ENCODE data around the gene MARK3.

DNA sequence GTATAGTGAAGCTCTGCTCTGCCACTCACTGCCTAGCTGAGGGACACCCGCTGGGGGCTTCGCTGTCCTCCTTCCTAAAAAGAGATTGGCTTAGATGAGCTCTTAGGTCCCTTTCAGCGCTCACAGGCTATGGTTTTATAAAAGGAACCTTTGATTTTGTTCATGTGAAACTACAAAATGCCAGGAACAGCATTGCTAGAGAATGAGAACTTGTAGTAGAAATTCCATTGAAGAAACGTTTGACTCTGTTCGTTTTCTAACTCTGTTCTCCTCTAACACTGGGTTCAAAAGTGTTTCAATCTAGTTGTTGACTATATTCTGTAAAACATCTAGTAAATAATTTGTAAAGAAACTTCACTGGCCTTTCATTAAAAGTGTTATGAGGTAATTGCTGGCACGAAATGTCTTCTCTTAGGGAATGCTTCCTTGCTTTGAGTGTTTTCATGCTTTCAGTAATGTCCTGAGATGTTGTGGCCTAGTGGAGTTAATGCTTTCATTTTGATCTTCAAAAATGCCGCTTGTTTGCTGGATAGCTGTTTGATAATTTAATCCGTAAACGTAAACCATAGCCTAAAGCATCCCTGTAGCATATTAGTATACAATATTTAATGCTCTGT, 1.6 kb downstream of the MARK3 start:
- TF ChIP-seq, protein P1, sequence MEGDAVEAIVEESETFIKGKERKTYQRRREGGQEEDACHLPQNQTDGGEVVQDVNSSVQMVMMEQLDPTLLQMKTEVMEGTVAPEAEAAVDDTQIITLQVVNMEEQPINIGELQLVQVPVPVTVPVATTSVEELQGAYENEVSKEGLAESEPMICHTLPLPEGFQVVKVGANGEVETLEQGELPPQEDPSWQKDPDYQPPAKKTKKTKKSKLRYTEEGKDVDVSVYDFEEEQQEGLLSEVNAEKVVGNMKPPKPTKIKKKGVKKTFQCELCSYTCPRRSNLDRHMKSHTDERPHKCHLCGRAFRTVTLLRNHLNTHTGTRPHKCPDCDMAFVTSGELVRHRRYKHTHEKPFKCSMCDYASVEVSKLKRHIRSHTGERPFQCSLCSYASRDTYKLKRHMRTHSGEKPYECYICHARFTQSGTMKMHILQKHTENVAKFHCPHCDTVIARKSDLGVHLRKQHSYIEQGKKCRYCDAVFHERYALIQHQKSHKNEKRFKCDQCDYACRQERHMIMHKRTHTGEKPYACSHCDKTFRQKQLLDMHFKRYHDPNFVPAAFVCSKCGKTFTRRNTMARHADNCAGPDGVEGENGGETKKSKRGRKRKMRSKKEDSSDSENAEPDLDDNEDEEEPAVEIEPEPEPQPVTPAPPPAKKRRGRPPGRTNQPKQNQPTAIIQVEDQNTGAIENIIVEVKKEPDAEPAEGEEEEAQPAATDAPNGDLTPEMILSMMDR (IDR thresholded peaks at IDR 0.05; ENCODE audit: borderline replicate concordance, extremely low read depth, low read length, poor library complexity, severe bottlenecking), result no peak
- no peak for TF ChIP-seq EZH2 (IDR thresholded peaks at IDR 0.05; ENCODE audit: borderline replicate concordance, low read depth, low read length, severe bottlenecking)

Measured in DND-41 (cell line).